Measurements from ENCODE around the gene SH3RF2.
"Not testable (repeated sequence)": the region's sequence is repeated elsewhere in the genome, so short reads cannot be mapped to it uniquely, and the experiment has no call there.

SH3RF2 gene

DNA sequence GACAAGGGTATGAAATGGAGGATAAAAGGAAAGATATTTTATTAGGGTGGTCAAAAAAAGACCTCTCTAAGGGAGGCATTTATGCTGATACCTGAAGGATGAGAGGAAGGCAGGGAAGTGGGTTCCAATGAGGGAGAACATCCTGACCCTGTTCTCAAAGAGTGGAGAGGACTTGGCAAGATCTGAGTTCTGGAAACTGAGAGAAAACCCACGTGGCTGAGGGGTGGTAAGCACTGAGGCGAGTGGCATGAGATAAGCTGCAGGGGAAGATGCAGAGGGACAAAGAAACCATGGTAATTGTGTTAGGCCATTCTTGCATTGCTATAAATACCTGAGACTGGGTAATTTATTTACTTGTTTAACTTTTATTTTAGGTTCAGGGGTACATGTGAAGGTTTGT is 16.8 kb downstream of the SH3RF2 start:
- DNase-seq = no peak

- DNase-seq = not testable (repeated sequence)
Observed at GRCh38 chr5:145954140-145954539, 17.8 kb downstream of the SH3RF2 start.

DNA sequence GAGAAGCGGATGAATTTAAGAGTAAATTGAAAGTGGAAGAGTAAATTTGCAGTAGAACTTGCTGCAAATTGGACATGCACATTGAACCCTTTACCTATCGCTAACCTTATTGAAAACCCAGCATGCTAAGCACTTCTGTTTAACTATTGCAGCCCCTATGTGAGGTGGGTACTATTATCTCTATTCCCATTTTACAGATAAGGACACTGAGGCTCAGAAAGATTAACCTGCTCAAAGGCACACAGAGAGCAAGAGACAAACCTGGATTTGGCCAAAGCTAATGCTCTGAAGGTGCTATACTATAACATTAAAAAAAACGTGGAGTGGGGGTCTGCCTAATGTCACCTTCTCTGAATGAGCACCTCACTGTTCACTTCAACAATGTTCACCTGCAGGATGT is 21.0 kb downstream of the SH3RF2 start:
- no peak for DNase-seq

DNA sequence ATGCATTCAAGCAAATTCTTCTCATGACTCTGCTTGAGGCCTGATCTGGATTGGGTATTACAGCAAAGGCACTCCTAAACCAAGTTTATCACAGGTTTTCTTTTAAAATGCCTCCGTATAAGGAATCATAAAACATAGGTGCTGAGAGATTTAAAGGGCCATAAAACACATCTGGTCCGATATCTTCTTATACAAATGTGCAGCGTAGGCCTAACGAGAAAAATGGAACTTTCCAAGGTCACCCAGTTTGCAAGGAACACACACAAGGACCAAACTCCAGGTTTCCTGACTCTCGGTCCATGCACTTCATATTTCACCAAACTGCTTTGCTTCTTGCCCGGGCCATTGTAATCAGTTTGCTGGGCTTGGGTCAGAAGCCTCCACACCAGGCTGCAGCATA is 22.1 kb downstream of the SH3RF2 start:
- DNase-seq = no peak

GRCh38 chr5:145960166-145960565 is 23.8 kb downstream of the SH3RF2 start:
- no peak for DNase-seq

DNA sequence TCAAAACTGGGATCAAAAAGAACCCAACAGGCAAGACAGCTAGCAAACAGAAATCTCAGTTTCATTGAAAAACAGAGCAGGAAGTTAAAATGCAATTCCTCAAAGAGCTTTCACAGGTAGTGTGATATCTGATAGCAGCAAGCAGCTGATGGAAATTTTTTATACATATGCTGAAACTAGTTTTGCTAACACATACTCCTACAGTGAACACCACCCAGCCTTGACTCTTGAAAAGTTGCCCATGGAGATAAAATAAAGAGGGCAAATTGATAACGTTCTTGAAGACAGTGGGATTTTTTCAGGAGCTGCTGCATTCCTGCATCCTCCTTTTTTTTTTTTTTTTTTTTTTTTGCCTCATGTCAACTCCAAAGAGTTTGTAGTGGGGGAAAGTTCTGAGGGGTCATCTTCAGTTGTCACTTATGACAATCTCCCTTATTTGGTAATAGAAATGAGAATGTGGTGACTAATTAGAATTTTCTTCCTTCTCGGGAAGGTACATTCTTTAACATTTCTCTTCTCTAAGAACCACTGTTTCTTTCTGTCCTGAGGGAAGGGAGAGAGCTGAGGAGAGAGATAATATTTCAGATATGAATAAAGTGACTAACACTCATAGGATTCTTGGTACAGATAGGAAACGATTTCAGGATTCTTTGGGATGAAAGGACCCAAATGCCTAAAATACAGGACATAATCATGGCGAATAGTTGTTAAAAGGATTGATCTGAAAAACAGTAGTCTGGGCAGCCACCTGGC is 24.6 kb downstream of the SH3RF2 start:
- DNase-seq = no peak

DNA sequence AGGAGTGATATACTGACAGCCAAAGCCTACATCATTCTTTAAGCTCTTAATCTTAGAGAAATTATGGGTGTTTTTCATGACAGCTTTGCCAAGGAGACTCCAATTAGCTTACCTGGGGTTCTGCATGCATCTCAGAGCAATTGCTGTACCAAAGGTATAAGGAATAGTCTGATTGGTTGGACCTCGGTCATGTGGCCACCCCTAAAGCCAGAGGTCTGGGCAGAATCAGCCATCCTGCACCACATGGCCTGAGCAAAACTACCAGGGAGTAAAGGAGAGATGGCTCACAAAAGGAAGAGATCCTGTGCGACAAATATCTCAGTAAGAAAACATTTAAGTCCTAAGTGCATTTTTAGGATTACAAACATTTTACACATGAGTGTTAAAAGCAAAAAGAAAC is 25.6 kb downstream of the SH3RF2 start:
- no peak for DNase-seq

DNA sequence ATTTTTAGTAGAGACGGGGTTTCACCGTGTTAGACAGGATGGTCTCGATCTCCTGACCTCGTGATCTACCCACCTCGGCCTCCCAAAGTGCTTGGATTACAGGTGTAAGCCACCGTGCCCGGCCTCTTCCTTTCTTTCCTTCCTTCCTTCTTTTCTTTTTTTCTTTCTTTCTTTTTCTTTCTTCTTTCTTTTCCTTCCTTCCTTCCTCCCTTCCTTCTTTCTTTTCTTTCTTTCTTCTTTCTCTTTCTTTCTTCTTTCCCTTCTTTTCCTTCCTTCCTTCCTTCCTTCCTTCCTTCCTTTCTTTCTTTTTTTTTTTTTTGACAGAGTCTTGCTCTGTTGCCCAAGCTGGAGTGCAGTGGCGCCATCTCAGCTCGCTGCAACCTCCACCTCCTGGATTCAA is 27.6 kb downstream of the SH3RF2 start:
- not testable (repeated sequence) for DNase-seq

- no peak for DNase-seq
Observed at GRCh38 chr5:145965804-145966203, 29.4 kb downstream of the SH3RF2 start.

DNA sequence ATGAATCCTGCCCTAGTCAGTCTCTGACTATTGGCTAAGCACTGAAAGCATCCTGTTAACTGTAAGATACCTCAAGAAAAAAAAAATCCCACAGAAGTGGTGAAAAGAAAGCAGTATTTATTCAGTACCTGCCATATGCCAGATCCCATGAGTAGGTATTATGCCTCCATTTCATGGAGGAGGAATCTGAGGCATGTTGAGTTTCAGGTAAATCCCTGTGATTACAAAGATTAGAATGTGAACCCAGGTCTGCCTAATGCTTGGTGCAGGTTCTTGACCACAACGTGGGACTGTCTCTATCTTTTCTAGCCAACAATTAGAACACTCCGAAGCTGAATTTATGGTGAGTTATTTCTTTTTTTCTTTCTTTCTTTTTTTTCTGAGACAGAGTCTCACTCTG is 30.9 kb downstream of the SH3RF2 start:
- no peak for DNase-seq

- DNase-seq = no peak
Observed at GRCh38 chr5:145968970-145969713, 32.8 kb downstream of the SH3RF2 start.

GRCh38 chr5:145969714-145970092 is 33.3 kb downstream of the SH3RF2 start:
- DNase-seq = no peak

- DNase-seq = no peak
Observed at GRCh38 chr5:145971108-145971507, 34.7 kb downstream of the SH3RF2 start.

- no peak for DNase-seq
Observed at GRCh38 chr5:145971701-145972100, 35.3 kb downstream of the SH3RF2 start.

GRCh38 chr5:145975001-145975360 is 38.6 kb downstream of the SH3RF2 start:
- DNase-seq = no peak

DNA sequence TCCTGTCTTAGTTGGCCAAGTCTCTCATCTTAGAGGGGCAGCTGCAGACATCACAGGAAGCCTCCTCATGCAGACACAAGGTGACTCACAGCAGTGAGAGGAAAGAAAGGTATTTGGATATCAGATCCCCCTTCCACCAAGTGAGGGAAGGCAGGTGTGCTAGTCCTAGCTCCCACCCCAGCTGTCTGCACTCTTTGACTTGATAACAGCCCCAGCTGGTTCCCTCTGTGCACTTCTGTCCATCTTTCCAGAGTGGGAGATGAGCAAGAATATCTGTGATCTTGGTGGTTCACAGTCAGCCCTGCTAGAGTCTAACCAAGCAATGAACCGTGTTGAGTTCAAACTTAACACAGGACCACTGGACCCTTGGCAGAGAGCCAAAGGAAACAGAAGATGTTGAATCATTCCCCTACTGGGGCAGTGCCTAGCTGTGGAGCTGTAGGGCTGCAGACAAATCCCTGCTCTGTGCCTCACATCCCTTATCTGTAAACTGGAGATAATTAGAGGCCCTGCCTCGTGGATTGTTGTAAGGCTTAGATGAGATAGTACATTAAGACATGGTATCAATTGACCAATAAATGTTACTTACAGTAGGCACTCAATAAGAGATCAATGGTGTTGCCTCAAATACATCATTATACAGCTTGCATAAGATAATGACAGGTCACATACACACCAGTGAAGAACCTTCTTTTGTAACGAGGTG is 39.1 kb downstream of the SH3RF2 start:
- DNase-seq = peak; percentile 12

- DNase-seq = peak; percentile 37
Observed at GRCh38 chr5:145976431-145977155, 40.2 kb downstream of the SH3RF2 start.

GRCh38 chr5:145978171-145978570 is 41.8 kb downstream of the SH3RF2 start:
- no peak for DNase-seq

GRCh38 chr5:145978708-145979107 is 42.3 kb downstream of the SH3RF2 start:
- DNase-seq = no peak

DNA sequence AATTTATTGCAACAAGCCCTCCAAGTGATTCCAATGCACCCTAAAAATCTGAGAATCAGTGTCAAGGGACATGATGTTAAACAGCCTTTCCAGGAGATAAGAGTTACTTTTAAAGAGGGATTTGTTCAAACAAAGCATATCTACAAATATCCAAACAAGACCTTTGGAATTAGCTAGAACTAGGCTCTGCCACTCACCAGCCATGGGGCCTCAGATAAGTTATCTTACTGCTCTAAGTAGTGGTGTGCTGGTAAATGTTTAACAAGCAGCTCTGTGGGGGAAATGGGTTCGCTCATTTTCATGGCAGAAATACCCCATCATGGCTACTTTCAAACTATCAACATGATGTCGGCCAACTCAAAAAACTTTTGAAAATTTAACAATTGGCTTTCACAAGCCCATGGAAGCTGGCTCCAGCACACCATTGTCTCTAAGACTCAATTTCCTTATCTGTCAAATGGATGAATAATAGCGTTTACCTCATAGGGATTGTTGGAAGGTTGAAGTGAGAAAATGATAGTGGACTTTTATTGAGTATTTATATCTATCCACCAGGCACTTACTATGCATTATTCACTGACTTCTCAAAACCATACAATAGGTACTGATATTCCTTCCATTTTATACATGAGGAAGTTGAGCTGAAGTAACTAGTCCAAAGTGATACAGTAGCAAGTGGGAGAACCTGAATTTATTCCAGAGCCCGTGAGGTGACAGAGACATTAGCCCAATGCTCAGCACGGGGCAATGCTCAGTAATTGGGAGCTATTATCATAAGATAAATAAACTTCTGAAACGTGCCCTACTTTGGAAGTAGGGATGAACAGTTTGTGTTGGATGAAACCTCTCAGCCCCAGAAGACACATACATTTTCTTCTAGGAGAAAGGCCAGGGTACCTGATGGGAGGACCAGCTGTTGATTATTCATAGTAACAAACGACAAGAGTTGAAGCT is 43.2 kb downstream of the SH3RF2 start:
- DNase-seq = no peak

- DNase-seq = no peak
Observed at GRCh38 chr5:145980259-145980658, 43.9 kb downstream of the SH3RF2 start.

- DNase-seq = no peak
Observed at GRCh38 chr5:145980718-145981117, 44.3 kb downstream of the SH3RF2 start.

Data from activated CD4-positive, alpha-beta T cell treated with anti-CD3 and anti-CD28 coated beads, Interleukin-2, amount 50 U/mL, for 16 hours (primary cell).